GM19395 (cell line): ENCODE measurements around the gene S100PBP.

Source experiments
- ATAC-seq: cut with Tn5 transposase; IDR thresholded peaks from one replicate; pipeline ENCODE4 v1.9.1; 2021; ENCODE audit warnings: mild to moderate bottlenecking, moderate library complexity; ENCODE audit not compliant: unreplicated experiment

The S100PBP gene

GRCh38 chr1:32886004-32886827 lies 68.8 kb downstream of the S100PBP start, which contains the start of gene HPCA:
Gene HPCA, plus strand, starts transcription at chr1:32886491. Its CDS starts 2,408 bp downstream, at chr1:32888899.
- no peak for ATAC-seq

GRCh38 chr1:32886828-32887414 lies 69.5 kb downstream of the S100PBP start:
- no peak for ATAC-seq

GRCh38 chr1:32887623-32888022 lies 70.2 kb downstream of the S100PBP start:
- ATAC-seq, result no peak

- ATAC-seq, result no peak
Observed at GRCh38 chr1:32888134-32888533, 70.7 kb downstream of the S100PBP start.

- no peak for ATAC-seq
Observed at GRCh38 chr1:32888677-32889420, 71.4 kb downstream of the S100PBP start.

- no peak for ATAC-seq
Observed at GRCh38 chr1:32889731-32890278, 72.4 kb downstream of the S100PBP start.

GRCh38 chr1:32890516-32891240 lies 73.2 kb downstream of the S100PBP start:
- no peak for ATAC-seq

- ATAC-seq, result no peak
Observed at GRCh38 chr1:32891241-32891570, 73.8 kb downstream of the S100PBP start.

GRCh38 chr1:32891630-32892029 lies 74.2 kb downstream of the S100PBP start:
- ATAC-seq, result no peak

- ATAC-seq, result no peak
Observed at GRCh38 chr1:32892368-32893197, 75.1 kb downstream of the S100PBP start.

- ATAC-seq, result no peak
Observed at GRCh38 chr1:32893198-32894018, 76.0 kb downstream of the S100PBP start.

GRCh38 chr1:32894019-32894600 lies 76.7 kb downstream of the S100PBP start:
- no peak for ATAC-seq

- ATAC-seq, result no peak
Observed at GRCh38 chr1:32894681-32895080, 77.2 kb downstream of the S100PBP start.

GRCh38 chr1:32895325-32896215 lies 78.1 kb downstream of the S100PBP start:
- no peak for ATAC-seq

- no peak for ATAC-seq
Observed at GRCh38 chr1:32896451-32896850, 79.0 kb downstream of the S100PBP start.

GRCh38 chr1:32897082-32898049 lies 79.9 kb downstream of the S100PBP start:
- no peak for ATAC-seq

- no peak for ATAC-seq
Observed at GRCh38 chr1:32898056-32898455, 80.6 kb downstream of the S100PBP start.
